HEK293 (cell line): Measurements from ENCODE around the gene FOXO3.

Experiments
- CTCF ChIA-PET: fragments of 350-600 bp; formaldehyde crosslinking; extraction: SDS; loops from one replicate; lab custom pipeline; 2021; ENCODE audit warnings: antibody characterized with exemption; lab: Yijun Ruan, JAX
- POLR2A ChIA-PET: fragments of 300-600 bp; formaldehyde crosslinking; extraction: SDS; loops from one replicate; lab custom pipeline; 2020; ENCODE audit warnings: antibody characterized with exemption, inconsistent platforms; lab: Yijun Ruan, JAX
- H3K27ac ChIP-seq: fragments of 200-500 bp; sonication (Bioruptor generic); 2 replicates; pipeline ENCODE4 v1.5.1; 2014; ENCODE audit warnings: low read depth, low read length, control low read depth, inconsistent platforms; ENCODE audit errors: extremely low read depth
- H3K36me3 ChIP-seq, 2 experiments: fragments of 200-500 bp in 1 of 2; sonication (Bioruptor generic) in 1 of 2; 1 replicate in 1 of 2; 2 replicates in 1 of 2; pipeline ENCODE4 v1.5.1; 2014 to 2017; ENCODE audit warnings: inconsistent platforms in 2 of 2, low read length in 2 of 2; ENCODE audit not compliant: control insufficient read depth in 2 of 2, insufficient read depth in 1 of 2
- H3K4me1 ChIP-seq: fragments of 200-500 bp; sonication (Bioruptor generic); 2 replicates; pipeline ENCODE4 v1.5.1; 2014; ENCODE audit warnings: mild to moderate bottlenecking, low read length, inconsistent platforms; ENCODE audit not compliant: control insufficient read depth, insufficient read depth
- H3K4me3 ChIP-seq: 2 replicates; pipeline ENCODE4 v1.5.1; 2011; ENCODE audit warnings: low read depth, mild to moderate bottlenecking, control low read depth, low read length, moderate library complexity
- H3K9me3 ChIP-seq: fragments of 200-500 bp; sonication (Bioruptor generic); 2 replicates; pipeline ENCODE4 v1.5.1; 2014; ENCODE audit warnings: low read depth, low read length, inconsistent platforms; ENCODE audit not compliant: control insufficient read depth, insufficient read depth
- BCL11A ChIP-seq: fragments of 450-650 bp; formaldehyde crosslinking; IDR thresholded peaks from 2 replicates; pipeline ENCODE4 v1.5.1; 2016; ENCODE audit warnings: low read depth, missing biosample characterization, missing genetic modification characterization
- GLI2 ChIP-seq: fragments of 450-650 bp; formaldehyde crosslinking; IDR thresholded peaks from 2 replicates; pipeline ENCODE4; 2017; ENCODE audit warnings: missing biosample characterization, missing genetic modification characterization, low read depth, borderline replicate concordance
- SALL2 ChIP-seq: fragments of 450-650 bp; formaldehyde crosslinking; IDR thresholded peaks from 2 replicates; pipeline ENCODE4 v1.5.0; 2017; ENCODE audit warnings: missing biosample characterization, mild to moderate bottlenecking, missing genetic modification characterization, borderline replicate concordance
- SP2 ChIP-seq: fragments of 450-650 bp; formaldehyde crosslinking; IDR thresholded peaks from 2 replicates; pipeline ENCODE4 v1.5.1; 2016; ENCODE audit warnings: missing biosample characterization, missing genetic modification characterization
- YY2 ChIP-seq: fragments of 450-650 bp; formaldehyde crosslinking; IDR thresholded peaks from 2 replicates; pipeline ENCODE4 v1.5.1; 2016; ENCODE audit warnings: missing biosample characterization, missing genetic modification characterization
- ZBTB7A ChIP-seq: fragments of 450-650 bp; formaldehyde crosslinking; IDR thresholded peaks from 2 replicates; pipeline ENCODE4 v1.5.1; 2016; ENCODE audit warnings: low read depth, missing biosample characterization, missing genetic modification characterization
- ZNF155 ChIP-seq: fragments of 450-650 bp; formaldehyde crosslinking; IDR thresholded peaks from 2 replicates; pipeline ENCODE4 v1.5.1; 2016; ENCODE audit warnings: missing biosample characterization, missing genetic modification characterization
- ZNF37A ChIP-seq: fragments of 450-650 bp; IDR thresholded peaks from 2 replicates; pipeline ENCODE4 v1.5.1; 2018; ENCODE audit warnings: missing biosample characterization, missing genetic modification characterization
- ZNF394 ChIP-seq: fragments of 450-650 bp; formaldehyde crosslinking; IDR thresholded peaks from 2 replicates; pipeline ENCODE4 v1.5.1; 2016; ENCODE audit warnings: missing biosample characterization, missing genetic modification characterization, mild to moderate bottlenecking, moderate library complexity, borderline replicate concordance
- ZNF530 ChIP-seq: fragments of 450-650 bp; formaldehyde crosslinking; IDR thresholded peaks from 2 replicates; pipeline ENCODE4 v1.5.1; 2016; ENCODE audit warnings: low read depth, missing biosample characterization, missing genetic modification characterization
- ZNF544 ChIP-seq: fragments of 450-650 bp; formaldehyde crosslinking; IDR thresholded peaks from 2 replicates; pipeline ENCODE4 v1.5.0; 2017; ENCODE audit warnings: missing biosample characterization, missing genetic modification characterization
- ZNF560 ChIP-seq: fragments of 450-650 bp; formaldehyde crosslinking; IDR thresholded peaks from 2 replicates; pipeline ENCODE4 v1.5.1; 2017; ENCODE audit warnings: missing biosample characterization, missing genetic modification characterization, borderline replicate concordance
- ZNF670 ChIP-seq: fragments of 450-650 bp; formaldehyde crosslinking; IDR thresholded peaks from 2 replicates; pipeline ENCODE4 v1.5.1; 2016; ENCODE audit warnings: missing biosample characterization, missing genetic modification characterization, low read depth
- ZNF707 ChIP-seq: fragments of 450-650 bp; formaldehyde crosslinking; IDR thresholded peaks from 2 replicates; pipeline ENCODE4 v1.5.1; 2016; ENCODE audit warnings: missing biosample characterization, missing genetic modification characterization
- TF ChIP-seq, protein P1 (sequence below): fragments of 450-650 bp; formaldehyde crosslinking; optimal IDR thresholded peaks from 2 replicates; pipeline ENCODE3; 2016; ENCODE audit warnings: missing biosample characterization, mild to moderate bottlenecking, missing genetic modification characterization
- TF ChIP-seq, protein P2 (sequence below): fragments of 450-650 bp; formaldehyde crosslinking; conservative IDR thresholded peaks from 2 replicates; pipeline ENCODE4 v1.5.1; 2016; ENCODE audit warnings: low read depth, missing biosample characterization, missing genetic modification characterization
- TF ChIP-seq, protein P3 (sequence below): fragments of 450-650 bp; formaldehyde crosslinking; IDR thresholded peaks from 2 replicates; pipeline ENCODE4 v1.5.1; 2016; ENCODE audit warnings: missing biosample characterization, missing genetic modification characterization
- TF ChIP-seq, protein P4 (sequence below): fragments of 450-650 bp; formaldehyde crosslinking; IDR thresholded peaks from 2 replicates; pipeline ENCODE4 v1.5.1; 2017; ENCODE audit warnings: missing biosample characterization, missing genetic modification characterization
- TF ChIP-seq, protein P5 (sequence below): fragments of 450-650 bp; formaldehyde crosslinking; IDR thresholded peaks from 2 replicates; pipeline ENCODE4 v1.5.1; 2017; ENCODE audit warnings: missing biosample characterization, missing genetic modification characterization
- TF ChIP-seq, protein P6 (sequence below): fragments of 450-650 bp; IDR thresholded peaks from 2 replicates; pipeline ENCODE4 v1.5.1; 2018; ENCODE audit warnings: missing biosample characterization, mild to moderate bottlenecking, missing genetic modification characterization

Gene FOXO3

DNA sequence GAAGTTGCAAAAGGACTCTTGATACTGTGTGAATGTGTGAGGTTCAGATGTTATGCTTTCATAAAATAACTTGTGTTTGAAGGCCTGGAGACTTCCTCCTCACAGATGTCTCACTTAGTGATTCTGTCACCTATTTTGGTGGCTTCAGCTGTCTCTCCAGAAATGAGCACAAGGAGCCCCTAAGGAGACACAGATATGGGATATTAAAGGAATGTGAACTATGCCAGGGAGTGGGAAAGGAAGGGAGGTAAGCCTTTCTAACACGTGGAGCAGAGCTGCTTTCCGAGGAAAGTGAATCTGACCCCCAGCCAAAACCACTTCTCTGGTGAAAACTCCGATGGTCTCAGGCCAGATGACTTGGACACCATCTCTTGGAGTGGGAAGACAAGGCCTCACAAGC is 10.5 kb upstream of the FOXO3 start:
- POLR2A ChIA-PET, result interaction anchor here (1.7 kb wide), 1 partner anchor 10 kb away, joined by 5 read pairs; the partner anchor contains the start of gene FOXO3
- no peak overlapping the region for H3K27ac ChIP-seq

DNA sequence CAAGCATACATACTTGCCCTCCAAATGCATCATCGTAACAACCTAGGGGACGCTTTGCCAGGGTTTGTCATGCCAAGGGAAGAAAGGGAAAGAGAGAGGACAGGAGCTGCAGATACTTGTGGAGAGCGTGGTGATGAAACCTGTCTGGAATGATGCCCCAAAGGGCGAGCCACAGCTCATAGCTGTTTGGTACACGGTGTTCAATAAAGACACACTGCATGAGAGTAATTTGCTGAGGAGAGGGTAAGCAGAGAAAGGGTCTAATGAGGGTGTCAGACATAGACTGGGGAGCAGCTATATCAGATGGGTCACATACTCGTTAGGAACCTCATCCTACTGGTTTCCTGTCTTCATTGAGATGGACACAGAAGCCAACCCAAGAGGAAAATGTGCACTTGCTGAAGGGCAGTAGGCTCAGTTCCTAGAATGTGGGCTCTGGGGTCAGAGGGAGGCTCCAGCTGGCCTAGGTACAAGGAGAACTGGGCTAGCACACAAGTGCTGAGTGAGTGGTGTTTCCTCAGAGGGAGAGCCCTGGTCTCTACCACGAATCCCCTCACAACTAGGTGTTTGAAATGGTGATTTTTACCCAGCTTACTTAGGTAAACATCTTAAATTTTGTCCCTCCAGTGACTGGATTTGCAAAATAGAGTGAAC is 5.2 kb upstream of the FOXO3 start:
- ChIA-PET POLR2A (interaction anchor here (0.6 to 0.7 kb wide), 2 partner anchors 599 to 1626 kb away, joined by 3 read pairs; no protein-coding TSS in a partner anchor), CTCF (interaction anchor here (0.6 to 7.3 kb wide), 8 partner anchors 14 to 363 kb away, joined by 3 to 73 read pairs (median 4); no protein-coding TSS in a partner anchor)
- Histone ChIP-seq H3K27ac (no peak overlapping the region), H3K9me3 (no peaks in the 10 kb centered on the region), H3K36me3 (no peaks in the 10 kb centered on the region), H3K4me1 (peaks cover 4% of the 10 kb centered on the region), H3K4me3 (no peak overlapping the region)
- no peak for TF ChIP-seq SALL2
- TF ChIP-seq, protein P1, sequence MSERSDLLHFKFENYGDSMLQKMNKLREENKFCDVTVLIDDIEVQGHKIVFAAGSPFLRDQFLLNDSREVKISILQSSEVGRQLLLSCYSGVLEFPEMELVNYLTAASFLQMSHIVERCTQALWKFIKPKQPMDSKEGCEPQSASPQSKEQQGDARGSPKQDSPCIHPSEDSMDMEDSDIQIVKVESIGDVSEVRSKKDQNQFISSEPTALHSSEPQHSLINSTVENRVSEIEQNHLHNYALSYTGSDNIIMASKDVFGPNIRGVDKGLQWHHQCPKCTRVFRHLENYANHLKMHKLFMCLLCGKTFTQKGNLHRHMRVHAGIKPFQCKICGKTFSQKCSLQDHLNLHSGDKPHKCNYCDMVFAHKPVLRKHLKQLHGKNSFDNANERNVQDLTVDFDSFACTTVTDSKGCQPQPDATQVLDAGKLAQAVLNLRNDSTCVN (tag by site-specific recombination), result no peak
- TF ChIP-seq, protein P2, sequence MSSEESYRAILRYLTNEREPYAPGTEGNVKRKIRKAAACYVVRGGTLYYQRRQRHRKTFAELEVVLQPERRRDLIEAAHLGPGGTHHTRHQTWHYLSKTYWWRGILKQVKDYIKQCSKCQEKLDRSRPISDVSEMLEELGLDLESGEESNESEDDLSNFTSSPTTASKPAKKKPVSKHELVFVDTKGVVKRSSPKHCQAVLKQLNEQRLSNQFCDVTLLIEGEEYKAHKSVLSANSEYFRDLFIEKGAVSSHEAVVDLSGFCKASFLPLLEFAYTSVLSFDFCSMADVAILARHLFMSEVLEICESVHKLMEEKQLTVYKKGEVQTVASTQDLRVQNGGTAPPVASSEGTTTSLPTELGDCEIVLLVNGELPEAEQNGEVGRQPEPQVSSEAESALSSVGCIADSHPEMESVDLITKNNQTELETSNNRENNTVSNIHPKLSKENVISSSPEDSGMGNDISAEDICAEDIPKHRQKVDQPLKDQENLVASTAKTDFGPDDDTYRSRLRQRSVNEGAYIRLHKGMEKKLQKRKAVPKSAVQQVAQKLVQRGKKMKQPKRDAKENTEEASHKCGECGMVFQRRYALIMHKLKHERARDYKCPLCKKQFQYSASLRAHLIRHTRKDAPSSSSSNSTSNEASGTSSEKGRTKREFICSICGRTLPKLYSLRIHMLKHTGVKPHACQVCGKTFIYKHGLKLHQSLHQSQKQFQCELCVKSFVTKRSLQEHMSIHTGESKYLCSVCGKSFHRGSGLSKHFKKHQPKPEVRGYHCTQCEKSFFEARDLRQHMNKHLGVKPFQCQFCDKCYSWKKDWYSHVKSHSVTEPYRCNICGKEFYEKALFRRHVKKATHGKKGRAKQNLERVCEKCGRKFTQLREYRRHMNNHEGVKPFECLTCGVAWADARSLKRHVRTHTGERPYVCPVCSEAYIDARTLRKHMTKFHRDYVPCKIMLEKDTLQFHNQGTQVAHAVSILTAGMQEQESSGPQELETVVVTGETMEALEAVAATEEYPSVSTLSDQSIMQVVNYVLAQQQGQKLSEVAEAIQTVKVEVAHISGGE, result no peak
- TF ChIP-seq, protein P3, sequence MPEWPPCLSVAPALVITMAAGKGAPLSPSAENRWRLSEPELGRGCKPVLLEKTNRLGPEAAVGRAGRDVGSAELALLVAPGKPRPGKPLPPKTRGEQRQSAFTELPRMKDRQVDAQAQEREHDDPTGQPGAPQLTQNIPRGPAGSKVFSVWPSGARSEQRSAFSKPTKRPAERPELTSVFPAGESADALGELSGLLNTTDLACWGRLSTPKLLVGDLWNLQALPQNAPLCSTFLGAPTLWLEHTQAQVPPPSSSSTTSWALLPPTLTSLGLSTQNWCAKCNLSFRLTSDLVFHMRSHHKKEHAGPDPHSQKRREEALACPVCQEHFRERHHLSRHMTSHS (tag by site-specific recombination), result no peak

More for the DNA sequence above, 10.5 kb upstream of the FOXO3 start:
- Histone ChIP-seq H3K9me3 (no peaks in the 10 kb centered on the region), H3K4me3 (no peak overlapping the region), H3K36me3 (no peaks in the 10 kb centered on the region), H3K4me1 (no peaks in the 10 kb centered on the region)
- CTCF ChIA-PET, result interaction anchor here (1.0 to 7.3 kb wide), 6 partner anchors 8 to 522 kb away, joined by 3 to 73 read pairs (median 6); no protein-coding TSS in a partner anchor
- no peak for TF ChIP-seq ZNF560 (tag by site-specific recombination)
- TF ChIP-seq BCL11A (tag by site-specific recombination), result no peak
- no peak for TF ChIP-seq ZNF670 (tag by site-specific recombination)
- no peak for TF ChIP-seq ZNF37A (tag by site-specific recombination)
- TF ChIP-seq YY2 (tag by site-specific recombination), result no peak
- TF ChIP-seq ZNF155 (tag by site-specific recombination), result no peak
- TF ChIP-seq ZBTB7A (tag by site-specific recombination), result no peak
- TF ChIP-seq ZNF544 (tag by site-specific recombination), result no peak
- no peak for TF ChIP-seq ZNF394 (tag by site-specific recombination)
- TF ChIP-seq, protein P4, sequence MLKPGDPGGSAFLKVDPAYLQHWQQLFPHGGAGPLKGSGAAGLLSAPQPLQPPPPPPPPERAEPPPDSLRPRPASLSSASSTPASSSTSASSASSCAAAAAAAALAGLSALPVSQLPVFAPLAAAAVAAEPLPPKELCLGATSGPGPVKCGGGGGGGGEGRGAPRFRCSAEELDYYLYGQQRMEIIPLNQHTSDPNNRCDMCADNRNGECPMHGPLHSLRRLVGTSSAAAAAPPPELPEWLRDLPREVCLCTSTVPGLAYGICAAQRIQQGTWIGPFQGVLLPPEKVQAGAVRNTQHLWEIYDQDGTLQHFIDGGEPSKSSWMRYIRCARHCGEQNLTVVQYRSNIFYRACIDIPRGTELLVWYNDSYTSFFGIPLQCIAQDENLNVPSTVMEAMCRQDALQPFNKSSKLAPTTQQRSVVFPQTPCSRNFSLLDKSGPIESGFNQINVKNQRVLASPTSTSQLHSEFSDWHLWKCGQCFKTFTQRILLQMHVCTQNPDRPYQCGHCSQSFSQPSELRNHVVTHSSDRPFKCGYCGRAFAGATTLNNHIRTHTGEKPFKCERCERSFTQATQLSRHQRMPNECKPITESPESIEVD, result no peak
- no peak for TF ChIP-seq GLI2 (tag by site-specific recombination)
- TF ChIP-seq, protein P5, sequence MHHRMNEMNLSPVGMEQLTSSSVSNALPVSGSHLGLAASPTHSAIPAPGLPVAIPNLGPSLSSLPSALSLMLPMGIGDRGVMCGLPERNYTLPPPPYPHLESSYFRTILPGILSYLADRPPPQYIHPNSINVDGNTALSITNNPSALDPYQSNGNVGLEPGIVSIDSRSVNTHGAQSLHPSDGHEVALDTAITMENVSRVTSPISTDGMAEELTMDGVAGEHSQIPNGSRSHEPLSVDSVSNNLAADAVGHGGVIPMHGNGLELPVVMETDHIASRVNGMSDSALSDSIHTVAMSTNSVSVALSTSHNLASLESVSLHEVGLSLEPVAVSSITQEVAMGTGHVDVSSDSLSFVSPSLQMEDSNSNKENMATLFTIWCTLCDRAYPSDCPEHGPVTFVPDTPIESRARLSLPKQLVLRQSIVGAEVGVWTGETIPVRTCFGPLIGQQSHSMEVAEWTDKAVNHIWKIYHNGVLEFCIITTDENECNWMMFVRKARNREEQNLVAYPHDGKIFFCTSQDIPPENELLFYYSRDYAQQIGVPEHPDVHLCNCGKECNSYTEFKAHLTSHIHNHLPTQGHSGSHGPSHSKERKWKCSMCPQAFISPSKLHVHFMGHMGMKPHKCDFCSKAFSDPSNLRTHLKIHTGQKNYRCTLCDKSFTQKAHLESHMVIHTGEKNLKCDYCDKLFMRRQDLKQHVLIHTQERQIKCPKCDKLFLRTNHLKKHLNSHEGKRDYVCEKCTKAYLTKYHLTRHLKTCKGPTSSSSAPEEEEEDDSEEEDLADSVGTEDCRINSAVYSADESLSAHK (tag by site-specific recombination), result no peak
- TF ChIP-seq, protein P1 (tag by site-specific recombination), result no peak
- no peak for TF ChIP-seq ZNF707
- TF ChIP-seq ZNF530, result no peak
- no peak for TF ChIP-seq SP2
- TF ChIP-seq, protein P6, sequence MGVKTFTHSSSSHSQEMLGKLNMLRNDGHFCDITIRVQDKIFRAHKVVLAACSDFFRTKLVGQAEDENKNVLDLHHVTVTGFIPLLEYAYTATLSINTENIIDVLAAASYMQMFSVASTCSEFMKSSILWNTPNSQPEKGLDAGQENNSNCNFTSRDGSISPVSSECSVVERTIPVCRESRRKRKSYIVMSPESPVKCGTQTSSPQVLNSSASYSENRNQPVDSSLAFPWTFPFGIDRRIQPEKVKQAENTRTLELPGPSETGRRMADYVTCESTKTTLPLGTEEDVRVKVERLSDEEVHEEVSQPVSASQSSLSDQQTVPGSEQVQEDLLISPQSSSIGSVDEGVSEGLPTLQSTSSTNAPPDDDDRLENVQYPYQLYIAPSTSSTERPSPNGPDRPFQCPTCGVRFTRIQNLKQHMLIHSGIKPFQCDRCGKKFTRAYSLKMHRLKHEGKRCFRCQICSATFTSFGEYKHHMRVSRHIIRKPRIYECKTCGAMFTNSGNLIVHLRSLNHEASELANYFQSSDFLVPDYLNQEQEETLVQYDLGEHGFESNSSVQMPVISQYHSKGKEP (tag by site-specific recombination), result no peak
